Nephron progenitor cell (in vitro differentiated cells): ENCODE results near the gene MVB12B.
A peak's percentile ranks its signal among the peaks of the same experiment; 100 is the strongest.

Experiments used
- DNase-seq: peaks from one replicate; pipeline ENCODE4 v3.0.0; 2021
- H3K27ac Mint-ChIP-seq: 2 replicates; pipeline ENCODE4 v1.8.0; 2021; ENCODE audit warnings: mild to moderate bottlenecking, moderate library complexity, mixed read lengths
- H3K27me3 Mint-ChIP-seq: 2 replicates; pipeline ENCODE4 v1.8.0; 2021; ENCODE audit warnings: mild to moderate bottlenecking, low read depth, mixed read lengths; ENCODE audit not compliant: poor library complexity
- H3K36me3 Mint-ChIP-seq: 2 replicates; pipeline ENCODE4 v1.8.0; 2021; ENCODE audit warnings: low read depth, mixed read lengths
- H3K4me1 Mint-ChIP-seq: 2 replicates; pipeline ENCODE4 v1.8.0; 2021; ENCODE audit warnings: mixed read lengths
- H3K4me3 Mint-ChIP-seq: 2 replicates; pipeline ENCODE4 v1.8.0; 2021; ENCODE audit warnings: mild to moderate bottlenecking, moderate library complexity, mixed read lengths
- H3K9me3 Mint-ChIP-seq: 2 replicates; pipeline ENCODE4 v1.8.0; 2021; ENCODE audit warnings: mild to moderate bottlenecking, moderate library complexity, mixed read lengths
- TF ChIP-seq, protein P1 (sequence below): fragments of 200-600 bp; sonication (generic); IDR thresholded peaks from 2 replicates; pipeline ENCODE4 v1.5.0; 2021; ENCODE audit warnings: antibody characterized with exemption

Gene MVB12B

DNA sequence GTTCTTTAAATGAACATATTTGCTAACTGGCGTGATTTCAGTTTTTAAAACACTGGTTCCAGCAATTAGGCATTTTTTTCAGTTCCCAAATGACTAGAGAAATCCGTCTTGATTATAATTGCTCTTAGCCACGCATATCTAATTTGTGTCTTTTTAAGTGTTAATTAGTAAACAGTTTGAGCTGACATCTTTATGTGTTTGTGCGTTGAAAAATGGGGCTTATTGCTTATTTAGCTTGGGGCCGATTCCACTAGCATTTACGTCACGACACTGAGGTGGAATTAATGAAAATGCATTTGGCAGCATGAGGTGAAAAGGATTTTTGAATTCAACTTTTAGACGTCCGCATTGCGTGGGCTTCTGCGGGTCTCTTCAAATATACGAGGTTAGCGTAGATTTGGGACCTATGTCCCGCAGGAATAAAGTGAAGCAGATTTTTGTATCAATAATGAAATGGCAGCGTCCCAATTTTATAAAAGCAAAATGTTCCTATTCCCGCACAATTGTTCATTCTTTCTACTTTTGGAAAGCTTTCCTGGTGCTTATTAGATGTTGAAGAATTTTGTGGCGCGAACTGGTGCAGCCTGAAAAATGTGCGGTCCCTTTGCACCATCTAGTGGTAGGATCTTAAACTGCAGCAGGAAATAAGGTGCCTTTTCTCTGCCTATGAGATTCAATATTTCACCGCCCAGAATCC lies 164.4 kb downstream of the MVB12B start:
- Mint-ChIP-seq H3K4me1 (peaks cover 7% of the 10 kb centered on the region), H3K9me3 (no peaks in the 10 kb centered on the region), H3K4me3 (no peak overlapping the region), H3K27me3 (peaks cover 2% of the 10 kb centered on the region), H3K27ac (no peak overlapping the region), H3K36me3 (no peaks in the 10 kb centered on the region)
- TF ChIP-seq, protein P1, sequence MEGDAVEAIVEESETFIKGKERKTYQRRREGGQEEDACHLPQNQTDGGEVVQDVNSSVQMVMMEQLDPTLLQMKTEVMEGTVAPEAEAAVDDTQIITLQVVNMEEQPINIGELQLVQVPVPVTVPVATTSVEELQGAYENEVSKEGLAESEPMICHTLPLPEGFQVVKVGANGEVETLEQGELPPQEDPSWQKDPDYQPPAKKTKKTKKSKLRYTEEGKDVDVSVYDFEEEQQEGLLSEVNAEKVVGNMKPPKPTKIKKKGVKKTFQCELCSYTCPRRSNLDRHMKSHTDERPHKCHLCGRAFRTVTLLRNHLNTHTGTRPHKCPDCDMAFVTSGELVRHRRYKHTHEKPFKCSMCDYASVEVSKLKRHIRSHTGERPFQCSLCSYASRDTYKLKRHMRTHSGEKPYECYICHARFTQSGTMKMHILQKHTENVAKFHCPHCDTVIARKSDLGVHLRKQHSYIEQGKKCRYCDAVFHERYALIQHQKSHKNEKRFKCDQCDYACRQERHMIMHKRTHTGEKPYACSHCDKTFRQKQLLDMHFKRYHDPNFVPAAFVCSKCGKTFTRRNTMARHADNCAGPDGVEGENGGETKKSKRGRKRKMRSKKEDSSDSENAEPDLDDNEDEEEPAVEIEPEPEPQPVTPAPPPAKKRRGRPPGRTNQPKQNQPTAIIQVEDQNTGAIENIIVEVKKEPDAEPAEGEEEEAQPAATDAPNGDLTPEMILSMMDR, result peak; percentile 96
- DNase-seq, result peak; percentile 66

DNA sequence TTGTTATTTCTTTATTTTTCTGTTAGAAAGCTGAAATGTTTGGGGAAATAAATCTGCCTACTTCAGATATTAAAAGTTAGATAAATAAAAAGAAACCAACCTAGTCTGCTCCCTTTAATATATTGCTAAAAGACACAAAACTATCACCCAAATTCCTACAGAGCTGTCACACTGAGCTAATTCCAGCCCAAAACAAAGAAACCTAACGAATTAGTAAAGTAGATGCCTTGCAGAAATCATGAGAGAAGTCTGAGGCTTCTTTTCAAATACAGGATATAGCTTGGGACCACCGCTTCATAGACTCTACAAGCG lies 164.9 kb downstream of the MVB12B start:
- Mint-ChIP-seq H3K4me1 (peaks cover 7% of the 10 kb centered on the region), H3K27ac (no peak overlapping the region), H3K36me3 (no peaks in the 10 kb centered on the region), H3K9me3 (no peaks in the 10 kb centered on the region), H3K27me3 (peaks cover 2% of the 10 kb centered on the region), H3K4me3 (no peak overlapping the region)
- DNase-seq, result no peak
- TF ChIP-seq, protein P1, result no peak

- H3K9me3 Mint-ChIP-seq, result no peaks in the 10 kb centered on the region
- no peaks in the 10 kb centered on the region for H3K36me3 Mint-ChIP-seq
- peaks cover 2% of the 10 kb centered on the region for H3K27me3 Mint-ChIP-seq
- H3K4me3 Mint-ChIP-seq, result no peak overlapping the region
- TF ChIP-seq, protein P1, result no peak
- DNase-seq, result no peak
- H3K4me1 Mint-ChIP-seq, result peaks cover 10% of the 10 kb centered on the region
- H3K27ac Mint-ChIP-seq, result no peak overlapping the region
These were observed 165.3 kb downstream of the MVB12B start for GRCh38 chr9:126491949-126492348.

DNA sequence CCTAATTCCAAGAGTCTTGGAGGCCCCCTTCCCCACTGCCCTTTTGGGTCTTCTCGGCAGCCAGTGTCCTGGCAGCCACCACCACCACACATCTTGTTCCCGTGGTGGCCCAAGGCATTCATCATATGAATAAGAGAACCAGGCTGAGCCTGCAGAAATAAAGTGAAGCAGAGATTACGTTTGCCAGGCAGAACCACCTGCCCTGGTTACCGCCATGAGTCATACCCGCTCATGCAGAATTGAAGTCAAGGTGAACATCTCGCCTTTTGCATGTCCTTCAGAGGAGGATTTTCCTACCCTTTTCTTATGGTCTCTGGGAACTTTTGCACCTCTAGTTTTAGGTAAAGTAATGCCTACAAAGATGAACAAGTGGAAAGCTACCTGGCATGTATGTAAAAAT lies 167.6 kb downstream of the MVB12B start:
- H3K4me1 Mint-ChIP-seq, result peaks cover 8% of the 10 kb centered on the region

DNA sequence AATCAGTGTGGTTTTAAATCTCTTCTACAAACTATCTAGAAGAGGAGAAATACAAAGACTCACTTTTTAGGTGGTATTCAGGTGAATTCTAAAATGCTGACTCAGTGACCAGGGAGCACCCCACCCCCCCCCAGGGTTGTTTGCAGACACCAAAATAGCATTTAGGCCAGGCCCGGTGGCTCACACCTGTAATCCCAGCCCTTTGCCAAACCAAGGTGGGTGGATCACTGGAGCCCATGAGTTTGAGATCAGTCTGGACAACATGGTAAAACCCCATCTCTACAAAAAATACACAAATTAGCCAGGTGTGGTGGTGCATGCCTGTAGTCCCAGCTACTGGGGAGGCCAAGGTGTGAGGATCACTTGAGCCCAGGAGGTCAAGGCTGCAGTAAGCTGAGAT lies 168.1 kb downstream of the MVB12B start:
- TF ChIP-seq, protein P1, result no peak
- H3K4me1 Mint-ChIP-seq, result peaks cover 8% of the 10 kb centered on the region
- no peak overlapping the region for H3K4me3 Mint-ChIP-seq
- H3K27ac Mint-ChIP-seq, result no peak overlapping the region
- no peaks in the 10 kb centered on the region for H3K36me3 Mint-ChIP-seq
- no peak for DNase-seq
- peaks cover 7% of the 10 kb centered on the region for H3K27me3 Mint-ChIP-seq
- H3K9me3 Mint-ChIP-seq, result no peaks in the 10 kb centered on the region

More for the DNA sequence above, 167.6 kb downstream of the MVB12B start:
- H3K9me3 Mint-ChIP-seq, result no peaks in the 10 kb centered on the region
- peaks cover 7% of the 10 kb centered on the region for H3K27me3 Mint-ChIP-seq
- H3K4me3 Mint-ChIP-seq, result no peak overlapping the region
- TF ChIP-seq, protein P1, result no peak
- no peak overlapping the region for H3K27ac Mint-ChIP-seq
- no peaks in the 10 kb centered on the region for H3K36me3 Mint-ChIP-seq
- no peak for DNase-seq
